NCI-H2171 treated with DMSO at 0.1 percent for 48 hours (cell line): ENCODE results near the gene ARFRP1.

ENCODE experiments used
- DNase-seq: peaks from one replicate; lab custom pipeline; 2025; lab: John Stamatoyannopoulos, UW

Gene ARFRP1

DNA sequence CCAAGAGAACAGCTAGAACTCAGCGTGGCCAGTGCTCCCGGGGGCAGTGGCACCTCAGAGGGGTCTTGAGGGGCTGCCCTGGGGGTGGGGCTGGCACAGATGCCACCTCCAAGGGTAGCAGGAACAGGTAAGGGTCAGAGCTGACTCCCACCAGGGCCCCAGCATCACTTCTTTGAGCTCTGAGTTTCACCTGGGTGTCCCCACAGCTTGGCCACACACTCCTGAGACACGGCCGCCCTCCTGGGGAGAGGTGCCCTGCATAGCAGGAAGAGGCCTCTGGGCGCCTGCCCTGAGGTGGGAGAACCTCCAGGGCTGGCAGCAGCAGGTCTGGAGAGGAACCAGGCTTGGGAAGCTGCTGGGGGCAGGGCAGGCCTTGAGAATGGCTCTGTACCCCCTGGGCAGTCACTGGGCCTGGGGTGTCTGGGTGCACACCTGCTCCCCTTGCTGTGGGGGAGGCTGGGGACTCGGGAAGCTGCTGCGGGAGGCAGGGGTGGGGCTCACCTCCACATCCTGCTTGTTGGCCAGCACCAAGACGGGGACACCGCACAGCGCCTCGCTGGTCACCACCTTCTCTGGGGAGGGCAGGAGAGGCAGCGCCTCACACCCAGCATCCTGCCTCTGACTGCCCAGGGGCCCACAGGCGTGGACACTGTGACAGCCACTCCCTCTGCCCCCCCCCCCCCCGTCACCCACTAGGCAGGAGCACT, 6.3 kb downstream of the ARFRP1 start:
- no peak for DNase-seq

DNA sequence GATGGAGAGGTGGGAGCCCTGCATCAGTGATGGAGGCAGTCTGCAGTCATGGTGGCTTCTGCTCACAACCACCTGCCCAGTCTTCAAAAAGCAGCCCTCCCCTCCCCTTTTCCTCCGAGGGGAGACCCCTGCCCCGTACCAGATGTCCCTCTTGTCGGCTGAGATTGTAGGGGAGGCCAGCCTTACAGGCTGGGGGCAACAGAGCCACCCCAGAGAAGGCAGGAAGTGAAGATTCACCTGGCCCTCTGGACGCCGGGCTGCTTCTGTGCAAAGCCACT, 6.8 kb downstream of the ARFRP1 start:
- no peak for DNase-seq

DNA sequence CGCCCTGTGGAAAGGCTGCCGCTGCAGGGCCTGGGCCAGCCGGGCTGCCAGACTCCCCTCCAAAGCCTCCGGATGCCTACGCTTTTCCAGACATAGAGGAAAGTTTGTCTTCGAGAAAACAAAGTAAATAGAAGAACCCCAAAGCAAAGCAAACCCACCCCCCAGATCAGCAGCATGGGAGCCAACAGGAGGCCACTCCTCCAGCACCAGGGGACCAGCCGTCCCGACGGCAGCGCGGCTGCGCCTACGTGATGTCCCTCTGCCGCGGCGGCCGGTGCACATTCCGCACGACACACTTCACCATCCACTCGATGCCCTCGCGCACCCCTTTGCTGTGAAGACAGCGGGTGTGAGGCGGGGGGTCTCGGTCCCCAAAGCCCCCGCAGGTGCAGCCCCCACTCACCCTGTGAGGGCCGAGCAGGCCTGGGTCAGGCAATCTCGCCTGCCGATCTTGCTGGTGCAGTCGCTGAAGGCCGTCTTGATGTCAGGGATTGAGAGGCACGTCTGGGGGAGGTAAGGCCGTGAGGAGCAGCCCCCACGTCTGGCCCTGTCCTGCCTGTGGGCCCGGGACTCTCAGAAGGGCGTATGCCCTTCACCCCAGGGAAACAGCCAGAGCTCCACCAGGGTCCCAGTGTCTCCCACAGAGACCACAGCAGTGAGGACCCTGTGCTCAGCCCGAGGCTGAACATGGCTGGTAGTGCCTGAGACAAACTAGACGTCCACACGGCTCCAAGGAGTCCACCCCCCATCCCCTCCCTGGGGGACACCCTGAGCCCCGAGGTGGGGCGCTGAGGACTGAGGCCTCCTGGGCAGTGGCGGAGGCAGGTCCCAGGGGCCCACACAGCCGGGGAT, 7.4 kb downstream of the ARFRP1 start:
- no peak for DNase-seq

DNA sequence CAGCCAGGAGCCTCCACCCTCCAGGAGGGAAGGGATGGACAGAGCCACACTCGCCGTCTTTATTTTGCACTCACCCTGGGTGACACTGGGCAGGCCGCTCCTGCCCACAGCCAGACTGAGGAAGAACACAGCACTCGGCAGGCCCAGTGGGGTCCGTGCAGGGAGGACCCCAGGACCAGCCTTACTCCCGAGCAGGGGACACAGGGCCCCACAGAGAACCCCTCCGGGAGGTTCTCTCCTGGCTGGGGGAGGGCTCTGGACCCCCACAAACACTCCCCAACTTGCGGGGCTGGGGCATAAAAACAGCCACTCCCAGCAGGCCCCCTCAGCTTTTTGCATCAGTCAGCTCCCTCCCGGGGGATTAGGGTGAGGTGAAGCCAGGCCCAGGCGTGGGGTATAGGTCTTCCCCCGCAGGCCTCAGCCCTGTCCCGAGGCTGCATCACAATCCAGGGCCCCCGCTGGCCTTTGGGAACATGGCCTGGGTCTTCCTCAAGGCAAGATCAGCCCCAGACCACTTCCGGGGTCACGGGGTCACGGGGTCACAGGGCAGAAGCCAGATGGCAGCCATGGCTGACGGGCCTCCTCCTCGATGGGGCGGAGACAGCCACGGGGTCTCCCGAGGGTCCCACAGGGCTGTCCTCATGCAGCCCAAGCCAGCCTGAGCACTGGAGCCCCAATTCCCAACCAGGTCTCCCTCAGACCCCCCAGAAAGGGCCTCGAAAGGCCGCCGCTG, 8.1 kb downstream of the ARFRP1 start:
- DNase-seq = no peak

DNA sequence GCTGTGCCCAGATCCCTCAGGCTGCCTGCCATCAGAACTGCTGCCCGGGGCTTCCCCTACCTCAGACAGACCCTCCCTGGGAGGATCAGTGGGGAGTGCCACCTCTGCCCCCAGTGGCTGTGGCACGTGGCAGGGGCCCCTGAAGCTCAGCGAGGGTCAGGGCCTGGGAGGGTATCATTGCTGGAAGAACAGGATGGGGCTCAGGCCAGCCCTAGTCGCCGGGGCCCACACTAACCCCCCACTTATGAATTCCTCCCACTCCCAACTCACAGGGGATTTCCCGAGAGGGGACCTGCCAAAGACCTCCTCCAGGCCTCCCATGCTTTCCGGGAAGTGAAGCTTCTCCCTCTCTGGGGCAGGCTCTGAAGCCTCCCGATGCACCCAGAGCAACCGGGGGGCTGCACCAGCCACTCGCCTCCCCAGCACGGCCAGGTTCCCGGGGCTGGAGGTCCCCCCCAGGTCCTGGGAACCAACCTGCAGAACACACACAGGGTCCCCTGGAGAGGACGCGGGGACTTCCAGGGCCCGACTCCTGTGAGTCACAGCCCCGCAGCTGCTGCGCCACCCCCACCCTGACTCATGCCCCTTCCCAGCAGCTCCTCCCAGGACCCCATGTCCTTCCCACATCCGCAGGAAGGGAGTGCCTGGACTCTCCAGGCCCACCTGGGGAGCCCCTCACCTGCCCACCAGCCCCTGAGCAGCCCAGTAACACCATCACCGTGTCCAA, 8.9 kb downstream of the ARFRP1 start:
- no peak for DNase-seq

DNA sequence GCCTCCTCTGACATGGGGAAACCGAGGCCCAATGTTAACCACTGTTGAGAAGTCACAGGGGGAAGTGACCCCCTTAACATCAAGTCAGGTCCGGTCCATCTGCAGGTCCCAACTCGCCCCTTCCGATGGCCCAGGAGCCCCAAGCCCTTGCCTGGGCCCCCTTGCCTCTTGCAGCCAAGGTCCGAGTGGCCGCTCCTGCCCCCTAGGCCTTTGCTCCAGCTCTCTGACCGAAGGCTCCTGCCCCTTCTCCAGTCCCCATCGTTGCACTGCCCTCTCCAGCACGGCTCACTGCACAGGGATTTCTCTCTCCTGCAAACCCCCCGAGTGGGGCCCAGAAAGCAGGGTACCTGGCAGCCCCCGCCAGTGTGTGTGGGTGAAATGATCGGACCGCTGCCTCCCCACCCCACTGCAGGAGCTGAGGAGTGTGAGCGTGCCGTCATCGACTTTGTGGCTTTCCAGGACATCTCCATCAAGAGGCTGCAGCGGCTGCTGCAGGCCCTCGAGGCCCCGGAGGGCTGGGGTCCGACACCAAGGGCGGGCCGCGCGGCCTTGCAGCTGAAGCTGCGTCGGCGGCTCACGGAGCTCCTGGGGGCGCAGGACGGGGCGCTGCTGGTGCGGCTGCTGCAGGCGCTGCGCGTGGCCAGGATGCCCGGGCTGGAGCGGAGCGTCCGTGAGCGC, 9.8 kb downstream of the ARFRP1 start:
- DNase-seq = no peak

DNA sequence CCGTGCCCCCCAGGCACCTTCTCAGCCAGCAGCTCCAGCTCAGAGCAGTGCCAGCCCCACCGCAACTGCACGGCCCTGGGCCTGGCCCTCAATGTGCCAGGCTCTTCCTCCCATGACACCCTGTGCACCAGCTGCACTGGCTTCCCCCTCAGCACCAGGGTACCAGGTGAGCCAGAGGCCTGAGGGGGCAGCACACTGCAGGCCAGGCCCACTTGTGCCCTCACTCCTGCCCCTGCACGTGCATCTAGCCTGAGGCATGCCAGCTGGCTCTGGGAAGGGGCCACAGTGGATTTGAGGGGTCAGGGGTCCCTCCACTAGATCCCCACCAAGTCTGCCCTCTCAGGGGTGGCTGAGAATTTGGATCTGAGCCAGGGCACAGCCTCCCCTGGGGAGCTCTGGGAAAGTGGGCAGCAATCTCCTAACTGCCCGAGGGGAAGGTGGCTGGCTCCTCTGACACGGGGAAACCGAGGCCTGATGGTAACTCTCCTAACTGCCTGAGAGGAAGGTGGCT, 10.4 kb downstream of the ARFRP1 start:
- no peak for DNase-seq

DNA sequence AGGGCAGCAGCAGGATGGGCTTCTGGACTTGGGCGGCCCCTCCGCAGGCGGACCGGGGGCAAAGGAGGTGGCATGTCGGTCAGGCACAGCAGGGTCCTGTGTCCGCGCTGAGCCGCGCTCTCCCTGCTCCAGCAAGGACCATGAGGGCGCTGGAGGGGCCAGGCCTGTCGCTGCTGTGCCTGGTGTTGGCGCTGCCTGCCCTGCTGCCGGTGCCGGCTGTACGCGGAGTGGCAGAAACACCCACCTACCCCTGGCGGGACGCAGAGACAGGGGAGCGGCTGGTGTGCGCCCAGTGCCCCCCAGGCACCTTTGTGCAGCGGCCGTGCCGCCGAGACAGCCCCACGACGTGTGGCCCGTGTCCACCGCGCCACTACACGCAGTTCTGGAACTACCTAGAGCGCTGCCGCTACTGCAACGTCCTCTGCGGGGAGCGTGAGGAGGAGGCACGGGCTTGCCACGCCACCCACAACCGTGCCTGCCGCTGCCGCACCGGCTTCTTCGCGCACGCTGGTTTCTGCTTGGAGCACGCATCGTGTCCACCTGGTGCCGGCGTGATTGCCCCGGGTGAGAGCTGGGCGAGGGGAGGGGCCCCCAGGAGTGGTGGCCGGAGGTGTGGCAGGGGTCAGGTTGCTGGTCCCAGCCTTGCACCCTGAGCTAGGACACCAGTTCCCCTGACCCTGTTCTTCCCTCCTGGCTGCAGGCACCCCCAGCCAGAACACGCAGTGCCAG, 11.0 kb downstream of the ARFRP1 start, which contains the start of gene TNFRSF6B:
TNFRSF6B (plus strand) TSS at position 25 of the 729 bp plus-strand sequence; CDS start at position 141, 116 bp downstream.
- no peak for DNase-seq

DNA sequence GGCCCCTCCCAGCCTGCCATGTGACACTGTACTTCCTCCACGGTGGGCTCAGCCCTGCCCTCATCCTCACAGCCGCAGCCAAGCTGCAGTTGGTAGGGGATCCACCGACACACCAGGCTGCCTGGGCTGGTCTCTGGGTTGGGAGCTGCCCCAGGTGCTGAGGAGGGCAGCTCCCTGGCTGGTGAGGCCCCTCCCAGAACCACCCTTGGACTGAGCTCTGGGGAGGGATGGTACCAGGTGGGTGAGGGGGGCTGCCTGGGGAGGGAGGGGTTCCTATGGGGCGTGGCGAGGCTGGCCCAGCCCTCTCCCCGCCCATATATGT, 11.5 kb downstream of the ARFRP1 start:
- no peak for DNase-seq

DNA sequence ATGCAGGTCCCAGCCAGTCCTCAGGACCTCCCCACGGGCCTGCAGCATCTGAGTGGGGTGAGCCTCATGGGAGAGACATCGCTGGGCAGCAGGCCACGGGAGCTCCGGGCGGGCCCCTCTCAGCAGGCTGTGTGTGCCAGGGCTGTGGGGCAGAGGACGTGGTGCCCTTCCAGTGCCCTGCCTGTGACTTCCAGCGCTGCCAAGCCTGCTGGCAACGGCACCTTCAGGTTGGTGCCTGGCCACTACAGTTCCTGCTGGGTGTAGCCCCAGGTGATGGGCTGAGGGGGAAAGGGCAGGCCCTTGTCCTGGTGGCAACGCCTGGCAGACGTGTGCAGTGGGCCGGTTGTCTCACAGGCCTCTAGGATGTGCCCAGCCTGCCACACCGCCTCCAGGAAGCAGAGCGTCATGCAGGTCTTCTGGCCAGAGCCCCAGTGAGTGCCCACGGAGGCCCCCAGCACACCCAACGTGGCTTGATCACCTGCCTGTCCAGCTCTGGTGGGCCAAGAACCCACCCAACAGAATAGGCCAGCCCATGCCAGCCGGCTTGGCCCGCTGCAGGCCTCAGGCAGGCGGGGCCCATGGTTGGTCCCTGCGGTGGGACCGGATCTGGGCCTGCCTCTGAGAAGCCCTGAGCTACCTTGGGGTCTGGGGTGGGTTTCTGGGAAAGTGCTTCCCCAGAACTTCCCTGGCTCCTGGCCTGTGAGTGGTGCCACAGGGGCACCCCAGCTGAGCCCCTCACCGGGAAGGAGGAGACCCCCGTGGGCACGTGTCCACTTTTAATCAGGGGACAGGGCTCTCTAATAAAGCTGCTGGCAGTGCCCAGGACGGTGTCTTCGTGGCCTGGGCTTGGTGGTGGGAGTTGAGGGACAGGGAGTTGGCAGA, 12.1 kb downstream of the ARFRP1 start:
- no peak for DNase-seq

DNA sequence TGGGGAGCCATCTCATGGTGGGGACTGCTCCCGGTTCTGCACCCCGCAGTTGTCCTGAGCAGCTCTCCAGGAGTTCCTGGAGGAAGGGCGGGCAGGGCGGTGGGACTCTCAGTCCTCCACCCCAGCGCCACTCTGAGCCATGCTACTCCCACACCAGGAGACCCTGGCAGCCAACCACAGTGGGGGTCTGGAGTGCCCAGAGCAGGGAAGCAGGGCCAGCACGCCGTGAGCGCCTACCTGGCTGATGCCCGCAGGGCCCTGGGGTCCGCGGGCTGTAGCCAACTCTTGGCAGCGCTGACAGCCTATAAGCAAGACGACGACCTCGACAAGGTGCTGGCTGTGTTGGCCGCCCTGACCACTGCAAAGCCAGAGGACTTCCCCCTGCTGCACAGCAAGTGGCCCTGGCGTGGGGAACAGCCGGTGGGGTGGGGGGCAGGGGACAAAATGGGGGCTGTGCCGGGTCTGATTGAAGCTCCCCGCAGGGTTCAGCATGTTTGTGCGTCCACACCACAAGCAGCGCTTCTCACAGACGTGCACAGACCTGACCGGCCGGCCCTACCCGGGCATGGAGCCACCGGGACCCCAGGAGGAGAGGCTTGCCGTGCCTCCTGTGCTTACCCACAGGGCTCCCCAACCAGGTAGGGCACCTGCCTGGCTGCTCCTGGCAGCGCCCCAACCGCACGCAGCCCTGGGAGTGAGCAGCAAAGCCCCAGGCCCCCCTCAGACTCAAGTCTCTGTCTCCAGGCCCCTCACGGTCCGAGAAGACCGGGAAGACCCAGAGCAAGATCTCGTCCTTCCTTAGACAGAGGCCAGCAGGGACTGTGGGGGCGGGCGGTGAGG, 13.0 kb downstream of the ARFRP1 start:
- no peak for DNase-seq

DNA sequence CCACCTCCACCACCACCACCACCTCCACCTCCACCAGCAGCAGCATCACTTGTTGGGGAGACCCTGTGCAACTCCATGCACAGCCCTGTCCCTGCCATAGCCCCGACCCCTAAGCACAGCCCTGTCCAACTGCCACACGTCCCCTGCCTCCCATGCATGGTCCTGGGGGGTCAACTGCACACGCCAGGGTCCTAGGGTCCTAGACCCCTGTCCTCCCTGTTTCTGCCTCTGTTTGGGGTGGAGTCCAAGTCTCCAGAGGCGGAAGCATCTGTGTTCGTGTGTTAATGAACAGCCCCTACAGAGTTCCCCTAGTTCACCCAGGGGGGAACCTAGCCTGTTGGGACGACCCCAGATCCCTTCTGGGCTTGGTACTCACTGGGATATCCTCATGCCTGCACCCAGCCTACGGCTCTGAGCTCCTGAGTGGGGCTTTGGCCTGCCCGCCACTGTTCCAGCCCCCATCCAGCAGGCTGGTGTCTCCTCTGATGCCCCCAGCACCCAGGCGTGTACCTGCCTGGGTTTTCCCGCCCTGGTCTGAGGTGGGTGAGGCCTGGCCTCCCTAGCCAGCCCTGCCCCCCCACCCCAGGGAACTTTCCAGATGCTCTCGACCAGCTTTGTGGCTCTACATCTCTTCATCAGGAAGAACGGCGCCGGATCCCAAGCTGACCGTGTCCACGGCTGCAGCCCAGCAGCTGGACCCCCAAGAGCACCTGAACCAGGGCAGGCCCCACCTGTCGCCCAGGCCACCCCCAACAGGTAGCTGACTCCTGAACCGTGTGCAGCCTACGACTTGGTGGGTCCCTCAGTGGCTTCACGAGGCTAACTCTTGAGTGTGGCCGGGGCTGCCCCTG, 13.8 kb downstream of the ARFRP1 start:
- no peak for DNase-seq

DNA sequence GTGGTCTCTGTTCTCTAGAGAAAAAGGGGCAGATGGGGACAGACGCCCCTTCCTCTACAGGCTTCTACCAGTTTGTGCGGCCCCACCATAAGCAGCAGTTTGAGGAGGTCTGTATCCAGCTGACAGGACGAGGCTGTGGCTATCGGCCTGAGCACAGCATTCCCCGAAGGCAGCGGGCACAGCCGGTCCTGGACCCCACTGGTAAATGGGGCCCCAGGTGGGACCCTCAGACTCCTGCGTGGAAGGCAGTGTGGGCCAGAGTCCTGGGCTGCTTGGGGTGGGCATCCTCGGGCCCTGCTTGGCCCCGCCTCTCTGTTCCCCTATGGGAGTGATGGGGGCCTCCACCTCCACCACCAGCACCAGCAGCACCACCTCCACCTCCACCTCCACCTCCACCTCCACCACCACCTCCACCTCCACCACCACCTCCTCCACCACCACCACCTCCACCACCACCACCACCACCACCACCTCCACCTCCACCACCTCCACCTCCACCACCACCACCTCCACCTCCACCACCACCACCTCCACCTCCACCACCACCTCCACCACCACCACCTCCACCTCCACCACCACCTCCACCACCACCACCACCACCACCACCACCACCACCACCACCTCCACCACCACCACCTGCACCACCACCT, 14.6 kb downstream of the ARFRP1 start:
- DNase-seq = no peak

DNA sequence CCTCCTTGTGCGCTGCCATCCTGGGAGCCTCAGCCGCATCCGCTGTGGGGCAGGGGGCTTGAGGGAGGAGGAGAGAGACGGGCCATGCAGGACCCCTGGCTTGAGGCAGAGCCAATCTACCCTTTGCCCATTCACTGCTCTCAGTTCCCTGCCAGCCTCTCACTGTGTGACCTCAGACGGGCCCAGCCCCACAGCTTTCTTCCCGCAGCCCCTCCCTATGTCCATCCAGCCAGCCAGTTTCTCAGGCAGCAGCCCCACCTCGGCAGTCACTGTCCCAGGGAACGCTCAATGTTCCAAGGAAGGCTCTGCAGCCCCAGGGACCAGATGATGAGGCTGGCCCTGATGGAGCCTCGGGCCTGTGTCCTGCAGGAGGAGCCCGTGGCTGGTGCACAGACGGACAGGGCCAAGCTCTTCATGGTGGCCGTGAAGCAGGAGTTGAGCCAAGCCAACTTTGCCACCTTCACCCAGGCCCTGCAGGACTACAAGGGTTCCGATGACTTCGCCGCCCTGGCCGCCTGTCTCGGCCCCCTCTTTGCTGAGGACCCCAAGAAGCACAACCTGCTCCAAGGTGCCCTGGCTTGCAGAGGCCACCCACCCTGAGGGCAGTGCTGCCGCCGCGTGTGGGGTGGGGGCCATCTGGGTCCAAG, 15.2 kb downstream of the ARFRP1 start:
- DNase-seq = no peak

DNA sequence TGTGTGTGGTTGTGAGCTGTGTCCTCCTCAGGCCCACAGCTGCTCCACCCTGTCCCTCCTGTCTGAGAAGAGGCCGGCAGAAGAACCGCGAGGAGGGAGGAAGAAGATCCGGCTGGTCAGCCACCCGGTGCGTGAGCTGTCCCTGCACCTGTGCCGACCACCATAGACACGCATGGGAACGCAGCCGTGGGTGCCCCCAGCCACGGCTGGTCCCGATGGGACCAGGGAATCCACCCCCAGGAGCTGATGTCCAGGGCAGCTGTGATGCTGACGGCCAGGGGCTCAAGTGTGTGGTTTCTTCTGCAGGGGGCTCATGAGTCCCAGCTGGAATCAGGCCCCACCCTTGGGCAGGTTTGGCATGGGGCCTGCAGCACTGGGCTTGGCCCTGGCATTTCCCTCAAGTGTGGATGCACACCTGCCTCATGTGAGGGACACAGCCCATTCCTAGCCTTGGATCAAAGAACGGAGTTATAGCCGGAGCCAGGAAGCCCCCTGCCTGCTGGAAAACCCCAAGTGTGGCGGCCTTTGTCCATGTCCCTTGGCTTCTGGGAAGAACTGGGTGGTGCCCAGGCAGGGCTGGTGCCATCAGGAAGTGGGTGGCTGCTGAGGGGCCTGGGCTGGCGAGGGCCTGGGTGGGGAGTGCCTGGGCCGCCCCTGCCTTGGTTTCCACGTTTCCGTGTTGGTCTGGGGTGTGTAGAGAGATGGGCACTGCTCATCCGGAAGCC, 15.9 kb downstream of the ARFRP1 start:
- DNase-seq = no peak
